OCI-M1 (cell line): Measurements from ENCODE around the gene ENTREP3.

Source experiments
- DNase-seq: peaks from one replicate; lab custom pipeline; 2025; lab: John Stamatoyannopoulos, UW

ENTREP3 gene

DNA sequence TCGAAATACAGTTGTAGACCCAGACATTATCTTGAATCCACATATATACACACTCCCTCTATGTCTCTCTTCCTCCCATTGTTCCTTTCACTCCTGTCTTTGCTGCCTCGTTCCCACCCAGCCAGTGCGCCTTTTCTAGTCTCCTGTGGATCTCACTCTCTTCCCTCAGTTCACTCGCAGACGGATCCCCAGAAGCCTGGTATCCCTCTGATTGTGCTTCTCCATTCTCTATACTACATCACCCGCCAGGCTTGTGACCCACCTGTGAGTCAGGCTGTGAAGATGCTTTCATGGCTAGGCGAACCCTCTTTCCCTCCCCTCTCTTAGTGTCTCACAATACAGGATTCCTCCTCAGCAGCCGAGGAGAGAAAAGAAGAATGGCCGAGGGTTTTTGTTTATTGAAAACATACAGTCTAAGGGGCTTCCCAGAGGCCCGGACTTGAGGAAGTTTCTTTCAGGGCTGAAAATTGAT is 23.4 kb upstream of the ENTREP3 start:
- DNase-seq, result no peak

DNA sequence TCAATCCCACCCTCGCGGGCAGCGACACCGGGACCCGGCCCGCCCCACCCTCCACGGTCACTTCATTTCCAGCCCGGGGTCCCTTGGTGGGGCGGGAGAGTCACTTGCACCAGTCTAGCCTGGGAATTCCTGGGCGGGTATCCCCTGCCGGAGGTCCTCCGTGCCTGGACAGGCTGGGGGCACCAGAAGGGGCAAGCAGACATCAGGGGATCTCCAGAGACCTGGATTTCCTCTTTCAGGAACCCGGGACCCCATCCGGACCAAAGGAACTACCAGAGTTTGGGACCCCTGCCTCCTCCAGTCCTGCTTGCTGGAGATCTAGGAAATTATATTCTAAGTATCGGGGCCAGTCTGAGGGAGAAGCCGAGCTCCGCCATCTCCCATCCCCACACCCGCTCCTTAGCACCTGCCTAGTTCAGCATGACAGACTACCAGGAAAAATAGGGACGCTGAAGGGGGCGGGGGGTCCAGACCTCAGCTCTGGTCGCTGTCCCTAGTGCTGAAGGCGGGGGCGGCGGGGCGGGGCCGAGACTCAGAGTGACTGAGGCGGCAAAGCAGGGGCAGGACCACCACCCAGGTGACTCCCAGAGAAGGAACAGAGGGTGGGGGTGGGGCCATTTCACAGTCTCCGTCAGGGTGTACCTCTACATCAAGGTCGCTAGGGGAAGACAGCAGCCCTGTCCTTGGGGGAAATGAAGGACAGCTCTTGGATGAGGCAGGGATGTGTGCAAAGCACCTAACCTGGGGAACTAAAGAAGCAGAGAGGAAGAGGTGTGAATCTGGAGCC is 22.8 kb upstream of the ENTREP3 start:
- DNase-seq, result peak; percentile 76

- DNase-seq, result peak; percentile 99
These were observed 22.0 kb upstream of the ENTREP3 start, which contains the start of gene HCN3 for GRCh38 chr1:155277070-155277901. HCN3 (plus strand) TSS chr1:155277463; CDS start chr1:155277591, 128 bp downstream.

- peak; percentile 99 for DNase-seq
These were observed 18.3 kb upstream of the ENTREP3 start, which contains the start of gene CLK2 for GRCh38 chr1:155273343-155274245. CLK2 (minus strand) TSS chr1:155273504; CDS start chr1:155270977, 2,527 bp downstream.

DNA sequence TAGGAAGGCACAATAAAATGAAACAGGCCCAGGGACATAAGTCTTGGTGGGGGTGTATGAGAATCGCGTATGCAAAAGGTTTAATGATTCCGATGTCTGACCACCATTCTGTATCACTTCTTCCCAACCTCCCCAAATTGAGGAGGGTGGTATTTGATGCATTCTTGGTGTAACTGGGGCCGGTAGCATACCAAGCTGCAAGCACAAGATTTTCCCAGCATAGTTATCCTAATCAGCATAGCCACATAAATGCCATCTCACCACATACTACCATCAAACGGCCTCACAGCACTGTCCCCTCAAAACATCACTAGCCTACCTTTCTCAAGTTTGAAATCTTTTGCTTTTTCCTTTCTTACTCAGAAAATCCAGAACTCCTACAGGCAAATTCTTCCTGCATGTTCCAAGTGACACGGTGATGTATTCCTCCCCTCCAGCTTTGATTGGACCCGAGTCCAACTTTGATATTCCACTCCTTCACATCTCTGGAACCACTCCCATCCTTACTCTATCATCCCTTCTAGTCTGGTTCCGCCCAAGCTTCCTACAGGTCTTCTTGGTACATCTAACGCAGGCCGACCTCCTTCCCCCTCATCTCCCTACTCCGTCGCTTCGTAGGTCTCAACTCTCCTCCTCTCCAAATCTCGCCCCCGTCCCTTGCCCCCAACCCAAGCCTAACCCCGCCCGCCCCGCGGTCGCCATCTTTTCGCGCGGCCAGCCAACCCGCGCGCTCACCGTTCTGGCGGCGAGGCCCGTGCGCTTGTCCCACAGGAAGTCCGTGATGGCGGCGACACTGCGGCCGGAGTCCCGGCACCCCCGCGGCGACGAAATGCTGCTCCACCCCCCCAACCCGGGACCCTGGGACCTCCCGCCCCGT is 17.4 kb upstream of the ENTREP3 start:
- peak; percentile 71 for DNase-seq

DNA sequence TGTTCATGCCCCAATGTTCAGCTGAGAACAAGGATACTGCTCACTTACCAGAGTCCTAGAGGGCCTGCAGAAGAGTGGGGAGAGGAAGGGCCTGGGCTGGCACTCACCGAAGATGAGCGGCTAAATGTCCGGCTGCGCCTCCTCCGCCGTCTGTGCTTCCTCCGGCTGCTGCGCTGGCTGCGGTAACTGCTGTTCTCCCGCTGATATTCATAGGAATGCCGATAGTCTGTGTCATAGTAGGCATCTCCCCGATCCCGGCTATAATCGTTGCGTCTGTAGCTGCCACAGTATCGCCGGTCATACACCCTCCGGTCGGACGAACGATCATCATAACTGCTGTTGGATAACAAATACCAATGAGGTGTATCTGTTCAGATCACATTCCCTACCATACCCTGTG is 14.1 kb upstream of the ENTREP3 start:
- DNase-seq, result no peak

GRCh38 chr1:155268630-155269029 is 13.3 kb upstream of the ENTREP3 start:
- no peak for DNase-seq

- no peak for DNase-seq
These were observed 12.1 kb upstream of the ENTREP3 start for GRCh38 chr1:155267373-155267772.

- DNase-seq, result no peak
These were observed 11.3 kb upstream of the ENTREP3 start for GRCh38 chr1:155266553-155266952.

DNA sequence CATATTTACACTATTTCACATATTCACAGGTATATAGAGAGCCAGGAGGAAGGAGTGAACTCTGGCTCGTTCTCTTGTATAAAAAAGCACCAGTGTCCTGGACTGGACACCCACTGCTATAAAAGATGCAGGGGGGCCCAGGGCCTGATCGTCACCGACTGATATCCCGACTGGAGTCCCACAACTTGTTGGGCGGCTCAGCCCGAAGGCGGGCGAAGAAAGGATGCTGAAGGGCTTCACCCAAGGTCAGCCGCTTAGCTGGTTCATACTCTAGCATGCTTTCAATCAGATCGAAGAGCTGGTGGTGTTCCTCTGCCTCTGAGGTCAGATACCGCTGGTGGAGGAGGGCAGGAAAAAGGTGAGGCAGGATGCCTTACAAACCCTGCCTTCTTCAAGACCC is 7.8 kb upstream of the ENTREP3 start:
- DNase-seq, result no peak

DNA sequence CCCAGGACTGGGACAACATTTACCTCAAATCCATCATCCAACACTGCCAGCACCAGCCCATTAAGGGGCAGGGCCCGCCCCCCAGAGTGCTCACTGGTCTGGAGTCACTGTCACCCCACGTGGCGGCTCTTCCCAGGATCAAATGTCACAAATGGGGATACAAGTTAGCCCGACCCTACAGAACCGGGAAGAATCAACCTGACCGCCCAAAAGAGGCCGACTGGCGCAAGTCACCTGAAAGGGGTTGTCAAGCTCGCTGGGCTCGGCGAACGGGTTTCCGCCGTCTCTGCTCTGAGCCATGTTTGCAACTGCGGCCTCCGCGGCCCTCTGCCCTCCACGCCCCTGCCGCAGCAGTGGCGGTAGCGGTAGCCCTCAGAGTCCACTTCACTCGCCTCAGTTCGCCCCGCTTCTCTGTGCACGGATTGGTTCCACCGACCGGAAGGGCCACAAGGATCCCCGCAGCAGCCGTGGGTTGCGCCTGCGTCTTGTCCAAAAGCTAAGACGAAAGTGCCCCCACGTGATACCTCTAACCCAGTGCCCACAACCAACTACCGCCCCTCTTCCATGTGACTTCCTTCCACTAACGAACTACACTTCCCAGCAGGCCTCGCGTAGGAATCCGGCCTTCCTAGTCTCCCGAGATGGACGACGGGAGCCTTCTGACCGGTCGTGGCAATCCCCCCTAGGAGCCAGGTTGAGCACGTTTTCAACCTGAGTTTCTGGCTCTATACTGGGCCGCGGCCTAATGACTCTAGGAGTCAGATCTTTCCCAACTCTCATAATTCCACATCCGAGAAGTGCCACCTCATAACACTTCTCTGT is 6.8 kb upstream of the ENTREP3 start, which contains the start of gene SCAMP3:
Gene SCAMP3, minus strand, starts transcription at position 509 of the 822 bp plus-strand sequence. Its CDS starts 209 bp downstream, at position 300.
- peak; percentile 99 for DNase-seq

- peak; percentile 55 for DNase-seq
These were observed 6.2 kb upstream of the ENTREP3 start for GRCh38 chr1:155261493-155261851.

- DNase-seq, result no peak
These were observed 5.0 kb upstream of the ENTREP3 start for GRCh38 chr1:155260276-155260675.

DNA sequence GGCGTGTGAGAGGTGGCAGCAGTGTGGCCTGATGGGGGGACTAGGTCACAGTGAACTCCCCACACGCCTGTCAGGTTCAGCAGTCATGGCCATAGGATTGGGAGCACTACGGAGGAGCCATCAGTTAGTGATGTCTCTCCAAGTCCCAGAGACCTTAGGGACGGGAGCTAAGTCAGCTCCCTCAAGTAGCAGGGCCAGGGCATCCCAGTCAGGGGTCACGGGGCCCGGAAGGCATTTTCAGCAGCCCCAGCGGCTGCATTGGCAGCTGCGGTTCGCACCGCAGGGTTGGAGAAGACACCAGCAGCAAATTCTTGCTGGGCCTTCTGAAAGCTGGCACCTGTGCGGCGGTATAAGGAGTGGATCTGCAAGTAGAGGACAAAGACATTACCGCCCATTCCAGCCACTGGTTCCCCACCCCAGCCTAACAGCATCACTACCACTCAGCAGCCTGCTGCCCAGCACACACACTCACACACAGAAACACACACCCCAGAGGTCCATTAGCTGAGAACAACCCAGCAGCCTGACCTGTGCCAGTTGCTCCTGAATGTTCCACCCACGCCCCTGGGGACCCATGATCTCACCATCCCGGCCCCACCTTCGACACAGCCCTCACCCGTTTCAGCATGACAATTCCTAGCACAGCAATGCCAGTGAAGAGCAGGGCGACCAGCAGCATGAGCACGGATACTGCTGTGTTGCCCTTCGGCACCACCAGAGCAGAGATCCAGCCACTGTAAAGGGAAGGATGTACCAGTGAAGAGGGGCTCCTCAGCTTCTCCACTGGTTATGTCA is 972 bp upstream of the ENTREP3 start:
- DNase-seq, result no peak

- DNase-seq, result no peak
These were observed 505 bp downstream of the ENTREP3 start for GRCh38 chr1:155254714-155255242.

DNA sequence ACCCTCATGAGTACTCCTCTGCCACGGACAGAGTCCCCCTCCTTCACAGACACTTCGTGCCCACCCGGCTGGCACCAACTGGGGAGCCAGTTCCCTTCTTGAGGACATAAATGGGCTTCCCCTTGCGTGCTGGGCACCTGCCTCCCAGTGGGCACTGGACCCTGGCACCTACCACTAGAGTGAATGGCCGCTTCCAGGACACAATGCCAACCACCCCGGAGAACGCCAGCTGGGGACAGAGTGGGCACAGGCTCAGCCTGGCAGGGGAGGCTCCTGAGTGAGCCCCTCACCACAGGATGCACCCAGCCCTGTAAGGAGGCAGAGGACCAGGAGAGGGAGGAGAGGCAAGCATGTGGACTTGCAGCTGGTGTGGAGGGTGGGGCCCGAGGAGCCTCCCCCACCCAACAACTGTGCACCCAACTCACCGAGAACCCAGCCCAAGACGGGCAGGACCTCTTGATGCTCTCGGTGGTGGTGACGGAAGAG is 1.0 kb downstream of the ENTREP3 start:
- DNase-seq, result no peak

- no peak for DNase-seq
These were observed 1.5 kb downstream of the ENTREP3 start for GRCh38 chr1:155253797-155254196.

GRCh38 chr1:155253208-155253607 is 2.1 kb downstream of the ENTREP3 start:
- DNase-seq, result no peak

DNA sequence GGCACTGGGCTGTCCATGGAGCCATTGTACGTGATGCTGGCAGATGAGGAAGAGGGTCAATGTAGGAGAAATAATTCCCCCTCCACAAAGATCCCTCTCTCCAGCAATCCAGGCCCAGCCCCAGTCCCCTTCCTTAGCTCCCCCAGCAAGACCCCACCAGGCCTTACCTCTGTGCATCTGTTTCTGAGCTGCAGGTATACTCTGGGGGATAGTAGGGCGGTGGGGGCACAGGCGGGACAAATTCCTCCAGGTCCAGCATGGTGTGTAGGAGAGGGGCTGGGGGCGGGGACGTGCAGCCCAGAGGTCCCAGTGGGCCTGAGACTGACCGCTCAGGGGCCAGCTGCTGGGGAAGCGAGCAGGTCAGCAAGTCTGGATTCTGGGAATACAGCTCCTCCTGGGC is 3.7 kb downstream of the ENTREP3 start:
- no peak for DNase-seq
